IMR-90 (cell line): ENCODE data around the gene SIK2. TPM values are rescaled to one million over a fixed set of nuclear protein-coding genes. Genes with fewer than 3 reads are reported as not detected.
A peak's percentile ranks its signal among the peaks of the same experiment; 100 is the strongest.

Experiments
- ATAC-seq: fragments of 200-7000 bp; cut with Tn5 transposase; 2 replicates; pipeline ENCODE4 v1.9.1; 2020; ENCODE audit warnings: low read depth, mild to moderate bottlenecking, moderate library complexity
- BruUV-seq: library from RNA; stranded (reverse); fragments of 400-500 nt; replicated peaks from 2 replicates; lab custom pipeline; 2021; lab: Mats Ljungman, UMichigan
- CTCF ChIA-PET: fragments of 300-600 bp; formaldehyde crosslinking; extraction: SDS; loops from one replicate; lab custom pipeline; 2021; ENCODE audit warnings: antibody characterized with exemption; lab: Yijun Ruan, JAX
- POLR2A ChIA-PET: fragments of 300-600 bp; sonication (Branson Sonifier 250); formaldehyde crosslinking; loops from one replicate; lab custom pipeline; 2022; ENCODE audit warnings: antibody characterized with exemption; ENCODE audit not compliant: unreplicated experiment; lab: Charles Lee
- DNase-seq: peaks from one replicate; pipeline ENCODE4 v3.0.0; 2013
- H2AFZ ChIP-seq: replicated peaks from 2 replicates; pipeline ENCODE3; 2013; ENCODE audit warnings: low read length, mild to moderate bottlenecking; ENCODE audit not compliant: poor library complexity
- H2AK5ac ChIP-seq: 2 replicates; pipeline ENCODE4 v1.6.1; 2013; ENCODE audit warnings: low read depth, low read length, inconsistent platforms
- H2AK9ac ChIP-seq: replicated peaks from 2 replicates; pipeline ENCODE3; 2013; ENCODE audit warnings: mild to moderate bottlenecking, low read depth, low read length, moderate library complexity; ENCODE audit not compliant: poor library complexity
- H2BK120ac ChIP-seq: 2 replicates; pipeline ENCODE4 v1.6.1; 2013; ENCODE audit warnings: low read depth, low read length, inconsistent platforms
- H2BK15ac ChIP-seq: 3 replicates; pipeline ENCODE4 v1.6.1; 2013; ENCODE audit warnings: low read depth, low read length, inconsistent platforms
- H2BK20ac ChIP-seq: 2 replicates; pipeline ENCODE4 v1.6.1; 2013; ENCODE audit warnings: low read depth, mild to moderate bottlenecking, inconsistent platforms, low read length, moderate library complexity
- H2BK5ac ChIP-seq: 2 replicates; pipeline ENCODE4 v1.6.1; 2013; ENCODE audit warnings: mild to moderate bottlenecking, low read depth, low read length, inconsistent platforms; ENCODE audit not compliant: poor library complexity, severe bottlenecking
- H3K14ac ChIP-seq: replicated peaks from 2 replicates; pipeline ENCODE4 v1.6.1; 2013; ENCODE audit warnings: low read depth, low read length, inconsistent platforms
- H3K18ac ChIP-seq: 2 replicates; pipeline ENCODE4 v1.6.1; 2013; ENCODE audit warnings: low read depth, low read length, control low read depth
- H3K23ac ChIP-seq: 2 replicates; pipeline ENCODE4 v1.6.1; 2013; ENCODE audit warnings: low read depth, low read length, inconsistent platforms
- H3K27ac ChIP-seq: 2 replicates; pipeline ENCODE4 v1.5.1; 2013; ENCODE audit warnings: mild to moderate bottlenecking, control low read depth, low read length; ENCODE audit not compliant: insufficient read depth
- H3K27me3 ChIP-seq: 2 replicates; pipeline ENCODE4 v1.6.1; 2013; ENCODE audit warnings: low read length; ENCODE audit not compliant: control insufficient read depth, insufficient read depth
- H3K36me3 ChIP-seq: 2 replicates; pipeline ENCODE4 v1.6.1; 2013; ENCODE audit warnings: low read length, mixed read lengths; ENCODE audit not compliant: control insufficient read depth, insufficient read depth
- H3K4ac ChIP-seq: 2 replicates; pipeline ENCODE4 v1.6.1; 2013; ENCODE audit warnings: low read depth, low read length, inconsistent platforms
- H3K4me1 ChIP-seq: 2 replicates; pipeline ENCODE4 v1.6.1; 2013; ENCODE audit warnings: low read length, mixed read lengths; ENCODE audit not compliant: control insufficient read depth, insufficient read depth
- H3K4me2 ChIP-seq: 2 replicates; pipeline ENCODE4 v1.6.1; 2013; ENCODE audit warnings: low read depth, mild to moderate bottlenecking, control low read depth, low read length, moderate library complexity
- H3K4me3 ChIP-seq: 2 replicates; pipeline ENCODE4 v1.5.1; 2013; ENCODE audit warnings: low read depth, mild to moderate bottlenecking, control low read depth, low read length, moderate library complexity; ENCODE audit not compliant: insufficient read depth
- H3K56ac ChIP-seq: 2 replicates; pipeline ENCODE4 v1.6.1; 2013; ENCODE audit warnings: low read length, inconsistent platforms; ENCODE audit not compliant: insufficient read depth; ENCODE audit errors: extremely low read depth
- H3K79me1 ChIP-seq, 2 experiments: 2 replicates each; pipeline ENCODE4 v1.6.1; 2013; ENCODE audit warnings: low read length in 2 of 2, inconsistent platforms in 1 of 2, low read depth in 1 of 2
- H3K9ac ChIP-seq: 2 replicates; pipeline ENCODE4 v1.6.1; 2013; ENCODE audit warnings: low read depth, low read length, control low read depth
- H3K9me1 ChIP-seq: 2 replicates; pipeline ENCODE4 v1.6.1; 2013; ENCODE audit warnings: low read length, inconsistent platforms; ENCODE audit not compliant: insufficient read depth
- H3K9me3 ChIP-seq: 2 replicates; pipeline ENCODE4 v1.6.1; 2013; ENCODE audit warnings: low read length; ENCODE audit not compliant: control insufficient read depth, insufficient read depth
- H4K20me1 ChIP-seq: 2 replicates; pipeline ENCODE4 v1.6.1; 2013; ENCODE audit warnings: low read length, inconsistent platforms; ENCODE audit not compliant: insufficient read depth
- H4K5ac ChIP-seq: 2 replicates; pipeline ENCODE4 v1.6.1; 2013; ENCODE audit warnings: mild to moderate bottlenecking, low read depth, low read length, control low read depth
- H4K8ac ChIP-seq, 2 experiments: 2 replicates each; pipeline ENCODE4 v1.6.1; 2013; ENCODE audit warnings: low read depth in 2 of 2, low read length in 2 of 2, control low read depth in 1 of 2, inconsistent platforms in 1 of 2
- H4K91ac ChIP-seq: 2 replicates; pipeline ENCODE4 v1.6.1; 2013; ENCODE audit warnings: low read depth, low read length, inconsistent platforms; ENCODE audit not compliant: insufficient read depth
- CHD1 ChIP-seq: IDR thresholded peaks from 2 replicates; pipeline ENCODE4 v1.6.1; 2012; ENCODE audit warnings: low read depth, low read length, improper control_type of control experiment
- FOS ChIP-seq: fragments of 150-350 bp; IDR thresholded peaks from 2 replicates; pipeline ENCODE4 v1.6.1; 2016; ENCODE audit warnings: low read depth, low read length
- MAZ ChIP-seq: IDR thresholded peaks from 2 replicates; pipeline ENCODE4 v1.6.1; 2012; ENCODE audit warnings: low read depth, mild to moderate bottlenecking, low read length, improper control_type of control experiment, moderate library complexity, borderline replicate concordance
- MXI1 ChIP-seq: IDR thresholded peaks from 2 replicates; pipeline ENCODE4 v1.6.1; 2012; ENCODE audit warnings: low read depth, mild to moderate bottlenecking, low read length, moderate library complexity, borderline replicate concordance
- NFE2L2 ChIP-seq: fragments of 150-350 bp; IDR thresholded peaks from 2 replicates; pipeline ENCODE4 v1.6.1; 2016; ENCODE audit warnings: low read depth, mild to moderate bottlenecking, low read length
- POLR2A ChIP-seq: IDR thresholded peaks from 2 replicates; pipeline ENCODE4 v1.6.1; 2012; ENCODE audit warnings: mild to moderate bottlenecking, low read depth, low read length
- RAD21 ChIP-seq: IDR thresholded peaks from 2 replicates; pipeline ENCODE4 v1.6.1; 2012; ENCODE audit warnings: low read length, improper control_type of control experiment
- RFX5 ChIP-seq: IDR thresholded peaks from 2 replicates; pipeline ENCODE4 v1.8.0; 2012; ENCODE audit warnings: low read depth, mild to moderate bottlenecking, low read length, moderate library complexity
- WGBS, 2 experiments: methylation state at CpG; one replicate each; pipeline versions ENCODE4 v1.1.5 to v1.1.7; 2013; ENCODE audit warnings: missing lambda C conversion rate in 2 of 2; ENCODE audit not compliant: insufficient read length in 1 of 2; ENCODE audit errors: extremely low coverage in 2 of 2; 5-methylcytosine and 5-hydroxymethylcytosine counted together
- dilution Hi-C: fragments of 300-500 bp; cut with HindIII; formaldehyde crosslinking; loops from one replicate; pipeline ENCODE4 v1.14.3; 2018; ENCODE audit warnings: low sequenced_read_pairs; ENCODE audit not compliant: unreplicated experiment
- in situ Hi-C: fragments of 300-500 bp; cut with MboI; formaldehyde crosslinking; loops from 3 replicates; pipeline ENCODE4 v1.14.3; 2019; ENCODE audit warnings: low sequenced_read_pairs, inconsistent platforms, mixed read lengths
- intact Hi-C: fragments of 100-400 bp; cut with micrococcal nuclease; formaldehyde crosslinking; loops from 2 replicates; pipeline ENCODE4 v1.10.0; 2022
- polyA plus RNA-seq, 3 experiments: library from polyadenylated mRNA; depleted of rRNA; stranded (reverse); fragments of >200 nt; gene quantifications; 2 replicates each; pipeline ENCODE4 v1.2.3, GENCODE V29; 2012; ENCODE audit warnings: low replicate concordance in 1 of 3
- total RNA-seq: library from RNA; depleted of rRNA; stranded (reverse); fragments of >200 nt; gene quantifications from 2 replicates; pipeline ENCODE4 v1.2.3, GENCODE V29; 2012

Gene SIK2
- total and polyA plus RNA-seq, 2 of the 4 experiments (the other 2 are of a cell fraction) = 7.9 to 10.4 TPM

DNA sequence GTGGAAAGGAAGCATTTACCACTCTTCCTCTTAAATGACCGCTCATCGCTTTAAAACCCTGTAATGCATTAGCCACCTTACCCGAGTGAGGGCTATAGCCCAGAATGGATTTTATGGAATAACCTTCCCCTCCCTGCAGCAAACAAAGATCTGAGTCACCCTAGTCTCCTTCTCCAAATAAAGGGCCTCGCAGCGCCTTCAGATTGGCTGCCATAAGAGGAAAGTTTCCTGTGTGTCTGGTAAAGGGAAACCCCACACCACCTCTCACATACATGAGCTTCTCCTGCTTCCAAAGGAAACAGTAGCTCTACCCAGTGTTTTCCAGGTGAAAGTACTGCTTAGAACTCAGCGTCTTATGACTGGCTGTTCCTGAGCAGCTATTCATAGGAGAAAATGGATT lies 116.2 kb downstream of the SIK2 start:
- POLR2A ChIA-PET = no interaction called here

More for the DNA sequence above, 116.2 kb downstream of the SIK2 start:
- Histone ChIP-seq H2BK5ac (peak overlapping the region; percentile 89), H4K8ac (peak overlapping the region in 1 of 2 experiments; percentile 71; a peak in 2 of 4 replicates), H4K20me1 (no peaks in the 10 kb centered on the region), H3K9me3 (no peaks in the 10 kb centered on the region), H3K27ac (peak overlapping the region; percentile 73), H4K5ac (peak overlapping the region; percentile 70), H3K23ac (peak overlapping the region; percentile 33; the same call in 1 of the 2 replicates), H2BK120ac (peak overlapping the region; percentile 73), H2AFZ (no peak overlapping the region), H4K91ac (peak overlapping the region; percentile 72), H3K4me2 (peak overlapping the region; percentile 77), H3K14ac (peak overlapping the region; percentile 76), H3K36me3 (peaks cover 48% of the 10 kb centered on the region), H3K79me1 (peaks cover 11 to 49% of the 10 kb centered on the region in 2 experiments), H3K4ac (peak overlapping the region; percentile 77), H3K9ac (0 out of 2 replicates have a peak overlapping the region, but pooled peaks have one; percentile 20), H2AK5ac (peak overlapping the region; percentile 95), H3K18ac (peak overlapping the region; percentile 83; the same call in 1 of the 2 replicates), H3K9me1 (peaks cover 12% of the 10 kb centered on the region), H2BK15ac (peak overlapping the region; percentile 46; the same call in 1 of the 3 replicates), H3K4me3 (no peak overlapping the region), H3K27me3 (no peaks in the 10 kb centered on the region), H2BK20ac (peak overlapping the region; percentile 76; the same call in 1 of the 2 replicates), H3K56ac (no peak overlapping the region; the same call in 1 of the 2 replicates), H3K4me1 (peaks cover 13% of the 10 kb centered on the region), H2AK9ac (peak overlapping the region; percentile 66)
- intact Hi-C loops = loop anchor here (1.0 to 5.0 kb wide), 2 partner anchors 44 to 115 kb away; no protein-coding TSS in a partner anchor
- CTCF ChIA-PET = no interaction called here
- WGBS, 2 experiments = no CpG with 5 or more reads among the region's 6 CpGs
- ATAC-seq (peak; percentile 95), DNase-seq (peak; percentile 91)
- in situ Hi-C loops = no loop called here
- BruUV-seq = no TSS peak
- TF ChIP-seq MXI1 = no peak
- TF ChIP-seq RFX5 = no peak
- no peak for TF ChIP-seq CHD1
- TF ChIP-seq RAD21 = peak; percentile 23
- no peak for TF ChIP-seq NFE2L2
- TF ChIP-seq POLR2A = 0 out of 2 replicates have a peak, but pooled peaks have one; percentile 49
- peak; percentile 30; the same call in 1 of the 2 replicates for TF ChIP-seq FOS
- TF ChIP-seq MAZ = 0 out of 2 replicates have a peak, but pooled peaks have one; percentile 24
- dilution Hi-C loops = no loop called here
